HG03175 (cell line): Measurements from ENCODE around the gene PACS1.

Experiments
- ATAC-seq: cut with Tn5 transposase; IDR thresholded peaks from one replicate; pipeline ENCODE4 v1.9.1; 2021; ENCODE audit warnings: mild to moderate bottlenecking, moderate library complexity; ENCODE audit not compliant: unreplicated experiment

PACS1 gene

DNA sequence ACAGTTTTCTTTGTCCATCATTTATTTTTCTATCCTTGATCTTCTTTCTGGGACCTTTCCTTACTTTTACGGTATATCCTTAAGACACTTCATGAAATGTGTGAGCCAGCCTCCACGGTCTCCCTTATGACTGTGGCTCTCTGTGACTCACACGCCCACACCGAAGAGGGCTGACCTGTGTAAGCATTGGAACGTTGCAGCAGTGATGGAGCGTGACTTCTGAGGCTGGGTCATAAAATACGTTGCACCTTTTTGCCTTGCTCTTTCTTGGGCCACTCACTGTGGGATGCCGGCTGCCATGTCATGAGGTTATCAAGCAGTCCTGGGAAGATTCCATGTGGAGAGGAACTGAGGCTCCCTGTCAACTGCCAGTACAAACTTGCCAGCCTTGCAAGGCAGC, 102.1 kb downstream of the PACS1 start:
- no peak for ATAC-seq

DNA sequence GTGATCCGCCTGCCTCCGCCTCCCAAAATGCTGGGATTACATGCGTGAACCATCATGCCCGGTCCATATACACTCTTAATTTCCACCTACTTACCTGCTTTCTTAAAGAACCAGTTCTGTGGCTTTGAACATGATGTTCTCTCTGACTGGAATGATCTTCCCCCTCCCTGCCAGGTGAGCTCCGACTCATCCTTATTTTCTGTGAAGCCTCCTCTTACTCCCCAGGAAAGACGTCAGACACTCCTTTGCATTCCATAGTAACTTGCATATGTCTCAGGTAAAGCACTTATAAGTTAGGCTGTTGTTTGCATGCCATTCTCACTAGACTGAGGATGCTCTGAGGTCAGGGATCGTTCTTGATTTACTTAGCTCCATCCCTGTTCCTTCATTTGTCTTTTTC, 106.6 kb downstream of the PACS1 start:
- no peak for ATAC-seq

DNA sequence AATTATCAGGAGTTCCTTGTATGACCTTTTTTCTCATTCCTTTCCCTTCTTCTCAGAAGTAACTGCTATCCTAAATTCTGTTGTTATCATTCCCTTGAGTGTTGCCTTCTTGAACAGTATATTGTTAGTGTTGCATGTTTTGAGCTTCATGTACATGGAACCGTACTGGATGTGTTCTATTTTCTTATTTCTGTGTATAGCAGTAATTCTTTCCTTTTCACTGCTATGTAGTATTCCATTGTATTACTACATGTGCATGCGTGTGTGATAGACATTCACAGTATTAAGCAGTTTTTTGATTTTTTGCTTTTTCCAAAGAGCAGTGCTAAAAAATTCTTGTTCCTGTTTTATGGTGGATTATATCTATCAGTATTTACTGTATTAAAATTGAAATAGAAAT, 108.1 kb downstream of the PACS1 start:
- no peak for ATAC-seq

DNA sequence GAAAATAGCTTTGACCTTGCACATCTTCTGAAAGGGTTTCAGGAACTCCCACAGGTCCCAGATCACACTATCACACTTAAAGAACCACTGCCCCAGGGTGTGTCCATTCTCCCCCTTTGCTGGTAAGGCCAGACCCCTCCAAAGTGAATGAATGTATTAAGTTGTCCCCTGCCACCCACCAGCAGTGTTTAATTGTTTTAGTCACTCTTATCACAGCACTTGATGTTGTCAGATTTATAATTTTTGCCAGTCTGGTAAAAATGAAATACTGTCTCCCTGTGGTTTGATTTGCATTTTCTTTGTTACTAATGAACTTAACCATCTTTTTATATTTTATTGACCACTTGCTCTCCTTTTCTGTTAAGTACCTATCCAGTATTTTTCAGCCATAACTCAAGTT, 108.8 kb downstream of the PACS1 start:
- ATAC-seq, result no peak

DNA sequence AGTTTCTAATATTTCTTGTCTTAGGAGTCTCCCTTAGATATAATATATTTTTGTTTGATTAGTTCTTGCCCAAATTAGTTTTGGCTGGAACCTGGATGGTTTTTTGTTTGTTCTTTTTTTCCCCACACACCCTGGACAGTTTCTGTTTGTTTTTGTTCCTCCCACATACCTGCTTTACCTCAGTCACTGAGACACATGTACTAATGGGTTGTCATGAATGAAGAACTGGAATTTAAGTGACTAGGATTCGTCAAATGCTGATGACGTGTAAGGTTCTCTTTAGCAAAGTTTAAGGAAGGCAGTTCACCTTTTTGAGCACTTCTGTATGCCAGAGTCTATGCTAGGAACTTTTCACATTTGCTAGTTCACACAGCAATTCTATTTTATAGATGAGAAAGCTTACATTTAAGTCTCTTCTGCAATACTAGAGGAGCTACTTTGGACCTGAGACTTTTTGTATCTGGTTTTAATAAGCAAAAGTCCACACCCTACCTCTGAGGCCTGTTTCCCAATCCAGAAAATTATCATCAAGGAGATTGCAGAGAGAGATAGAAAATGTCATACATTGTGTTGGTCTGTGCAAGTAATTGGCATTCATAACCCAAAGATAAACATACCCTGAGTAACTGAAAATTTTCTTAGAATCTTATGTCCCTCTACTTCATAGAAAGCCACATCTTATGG, 111.7 kb downstream of the PACS1 start:
- no peak for ATAC-seq

DNA sequence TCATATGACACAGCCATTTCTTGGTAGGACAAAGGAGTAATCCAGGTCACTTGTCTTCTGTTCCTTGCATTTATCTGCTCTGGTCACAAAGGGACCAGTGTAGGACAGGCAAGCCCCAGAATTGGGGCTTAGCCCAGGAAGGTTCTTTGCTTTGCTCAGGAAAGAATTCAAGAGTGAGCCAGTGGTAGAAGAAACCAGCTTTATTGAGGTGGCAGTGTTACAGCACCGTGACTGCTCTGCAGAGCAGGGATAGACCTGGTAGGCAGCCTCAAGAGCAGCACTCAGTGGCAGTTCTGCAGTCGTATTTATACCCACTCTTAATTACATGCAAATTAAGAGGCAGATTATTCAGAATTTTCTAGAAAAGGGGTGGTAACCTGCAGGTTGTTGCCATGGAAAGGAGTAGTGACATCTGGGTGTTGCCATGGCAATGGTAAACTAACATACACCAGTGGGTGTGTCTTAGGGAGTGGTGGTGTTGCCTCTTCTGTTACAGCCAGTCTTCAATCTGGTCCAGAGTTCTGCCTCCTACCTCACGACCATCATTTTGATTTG, 113.5 kb downstream of the PACS1 start:
- no peak for ATAC-seq

DNA sequence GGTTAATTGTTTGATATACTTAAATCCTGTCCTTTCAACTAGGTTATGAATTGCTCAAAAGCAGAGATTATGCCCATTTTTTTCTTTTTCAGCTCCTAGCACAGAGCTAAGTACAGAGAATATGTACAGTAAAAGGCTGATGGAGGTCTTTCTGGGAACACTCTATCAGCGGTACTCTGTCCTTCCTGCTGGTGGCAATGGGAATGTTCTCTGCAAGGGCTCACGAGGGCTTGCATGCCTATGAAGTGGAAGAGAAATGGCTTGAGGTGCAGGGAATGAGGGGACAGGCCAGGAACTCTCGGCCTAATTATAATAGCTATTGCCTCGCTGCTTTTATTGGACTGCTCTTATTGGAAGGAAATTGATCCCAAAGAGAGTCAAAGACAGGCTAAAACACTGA, 114.7 kb downstream of the PACS1 start:
- ATAC-seq, result no peak

DNA sequence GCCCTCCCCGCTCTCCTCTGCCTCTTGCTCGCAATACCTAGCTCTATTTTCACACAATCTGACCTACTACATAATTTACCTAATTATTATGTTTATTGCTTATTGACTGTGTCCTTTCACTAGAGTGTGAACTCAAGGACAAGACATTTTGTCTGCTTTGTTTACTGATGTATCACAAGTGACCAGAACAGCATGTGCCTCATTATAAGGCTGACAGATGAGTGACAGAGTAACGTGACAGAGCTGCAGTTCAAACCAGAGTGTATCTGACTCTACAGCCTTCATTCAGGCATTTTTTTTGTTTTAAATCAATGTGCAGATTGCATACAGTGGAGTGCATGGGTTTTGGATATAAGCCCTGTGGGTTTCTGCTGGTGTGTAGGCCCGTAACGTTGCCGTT, 116.4 kb downstream of the PACS1 start:
- no peak for ATAC-seq

DNA sequence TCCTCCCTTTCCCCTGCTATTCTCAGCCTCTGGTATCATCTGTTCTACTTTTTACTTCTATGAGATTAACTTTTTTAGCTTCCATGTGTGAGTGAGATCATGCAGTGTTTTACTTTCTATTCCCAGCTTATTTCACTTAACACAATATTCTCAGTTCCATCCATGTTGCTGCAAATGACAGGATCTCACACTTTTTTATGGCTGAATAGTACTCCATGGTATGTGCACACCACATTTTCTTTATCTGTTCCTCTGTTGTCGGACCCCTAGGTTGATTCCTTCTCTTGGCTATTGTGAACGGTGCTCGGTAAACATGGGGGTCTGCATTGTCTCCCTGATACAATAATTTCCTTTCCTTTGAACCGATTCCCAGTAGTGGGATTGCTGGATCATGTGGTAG, 117.4 kb downstream of the PACS1 start:
- ATAC-seq, result no peak

DNA sequence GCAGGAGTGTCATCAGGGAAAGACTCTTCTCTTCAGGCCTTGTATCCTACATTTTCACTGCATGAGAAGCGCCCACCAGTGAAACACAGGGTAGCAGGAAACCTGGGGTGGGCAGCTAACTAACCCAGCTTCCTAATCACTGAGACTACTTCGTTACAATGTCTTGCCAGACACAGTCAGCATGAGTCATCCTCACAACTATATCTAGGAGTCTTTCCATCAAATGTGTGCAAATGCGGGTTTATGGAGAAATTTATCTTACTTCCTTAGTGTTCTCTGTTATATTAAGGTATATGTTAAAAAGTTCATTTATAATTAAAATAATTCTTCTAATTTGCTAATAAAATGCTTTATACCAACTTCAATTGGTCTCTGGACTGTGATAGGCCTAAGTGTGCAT, 118.5 kb downstream of the PACS1 start:
- no peak for ATAC-seq

DNA sequence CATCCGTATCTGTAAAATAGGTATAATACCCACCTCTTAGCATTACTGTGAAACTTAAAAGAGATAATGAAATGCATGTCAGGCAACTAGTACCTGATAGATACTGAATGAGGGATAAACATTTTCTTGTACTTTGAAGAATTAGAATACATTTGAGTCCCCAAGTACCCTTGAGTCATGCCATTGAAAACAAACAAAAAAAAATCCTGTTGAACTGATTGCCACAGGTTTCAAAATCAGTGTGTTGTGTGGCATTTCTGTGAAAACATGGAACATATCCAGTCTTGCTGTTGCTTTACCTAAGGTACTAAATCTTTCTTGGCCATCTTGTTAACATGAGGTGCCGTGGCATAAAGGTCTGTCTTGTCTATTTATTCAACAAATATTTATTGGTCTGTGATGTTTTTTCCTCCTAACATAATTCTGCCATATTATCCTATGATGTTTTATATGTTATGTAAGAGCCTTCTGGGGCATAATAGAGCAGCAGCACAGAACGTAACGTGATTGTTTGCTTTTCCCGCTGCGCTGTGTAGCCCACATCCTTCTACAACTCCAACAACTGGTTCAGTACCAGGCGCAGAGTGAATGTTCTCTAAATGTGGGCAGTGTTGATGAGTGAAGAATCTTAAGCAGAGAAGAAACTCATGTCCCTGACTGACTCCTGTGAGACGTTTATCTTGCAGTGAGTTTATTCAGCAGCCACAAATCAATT, 119.1 kb downstream of the PACS1 start:
- ATAC-seq, result no peak

DNA sequence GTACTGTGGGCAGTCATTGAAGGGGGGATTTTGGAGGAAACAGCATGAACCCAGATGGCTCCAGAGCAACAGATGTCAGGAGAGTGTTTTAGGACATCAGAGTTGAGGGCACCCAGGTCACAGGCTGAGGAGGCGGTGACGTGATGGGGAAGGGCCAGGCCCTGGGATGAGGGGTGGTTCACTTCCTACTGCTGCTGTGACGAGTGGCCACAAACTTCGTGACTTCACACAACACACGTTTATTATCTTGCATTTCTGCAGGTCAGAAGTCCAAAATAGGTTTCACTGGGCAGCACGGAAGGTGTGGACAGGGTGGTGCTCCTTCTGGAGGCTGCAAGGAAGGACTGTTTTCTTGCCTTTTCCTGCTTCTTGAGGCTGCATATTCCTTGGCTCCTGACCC, 120.7 kb downstream of the PACS1 start:
- no peak for ATAC-seq

DNA sequence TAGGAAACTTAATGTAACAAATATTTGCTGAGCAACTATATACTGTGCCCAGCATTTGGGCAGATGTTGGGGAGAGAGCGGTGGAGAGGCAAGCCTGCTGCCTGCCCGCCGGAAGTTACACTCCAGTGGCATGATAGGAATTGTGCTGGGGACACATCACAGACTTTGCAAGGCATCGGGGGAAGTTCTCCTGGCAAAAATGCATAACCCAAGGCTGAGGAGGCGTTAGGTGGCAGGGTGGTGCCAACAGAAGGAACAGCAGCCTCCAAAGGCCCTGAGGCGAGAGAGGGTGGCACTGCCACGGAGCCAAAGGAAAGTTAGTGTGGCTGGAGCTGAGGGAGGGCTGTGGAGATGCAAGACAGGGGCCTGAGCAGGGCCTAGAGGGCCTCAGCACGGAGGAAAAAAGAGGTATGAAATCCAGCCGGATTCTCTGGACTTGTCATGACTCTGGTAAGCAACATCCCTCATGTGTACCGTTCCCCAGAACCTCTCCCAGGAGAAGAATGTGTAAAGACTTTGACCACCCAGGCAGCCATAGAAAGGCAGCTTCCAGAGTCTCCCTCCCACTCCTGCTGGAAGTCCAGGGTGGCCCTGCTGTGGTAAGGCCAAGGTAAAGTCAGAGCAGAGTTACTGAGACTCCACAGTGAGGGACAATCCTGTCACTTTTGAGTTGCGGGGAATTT, 122.2 kb downstream of the PACS1 start:
- ATAC-seq, result no peak

DNA sequence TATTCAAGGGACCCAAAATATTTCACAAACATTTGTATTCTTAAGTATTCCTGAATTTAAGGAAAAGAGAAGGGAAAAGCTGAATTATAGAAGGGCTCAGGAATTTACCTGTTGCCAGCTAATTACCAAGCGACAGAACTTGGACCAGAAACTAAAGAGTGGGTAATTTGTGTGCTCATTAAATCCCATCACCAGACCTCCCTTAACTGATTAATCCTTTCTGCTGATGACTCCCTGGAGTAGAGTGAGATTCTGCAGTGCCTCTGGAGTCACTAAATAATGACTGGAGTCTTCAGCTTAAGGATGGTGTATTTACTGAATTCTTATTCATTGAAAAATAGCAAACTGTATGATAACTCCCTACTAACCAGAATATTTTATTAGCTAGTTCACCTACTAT, 124.3 kb downstream of the PACS1 start:
- no peak for ATAC-seq

DNA sequence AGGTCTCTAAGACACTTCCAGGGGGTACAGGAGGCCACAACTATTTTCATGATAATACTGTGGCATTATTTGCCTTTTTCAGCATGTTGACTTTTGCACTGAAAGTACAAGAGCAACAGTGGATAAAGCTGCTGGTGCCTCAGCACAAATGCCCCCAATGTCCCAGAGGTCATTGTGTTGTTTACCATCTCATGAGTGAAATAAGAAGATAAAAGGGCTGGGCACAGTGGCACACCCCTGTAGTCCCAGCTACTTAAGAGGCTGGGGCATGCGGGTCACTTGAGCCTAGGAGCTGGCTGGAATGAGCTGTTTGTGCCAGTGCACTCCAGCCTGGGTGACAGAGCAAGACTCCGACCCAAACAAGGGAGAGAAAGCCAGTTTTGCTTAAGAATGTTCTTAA, 125.8 kb downstream of the PACS1 start:
- ATAC-seq, result no peak

DNA sequence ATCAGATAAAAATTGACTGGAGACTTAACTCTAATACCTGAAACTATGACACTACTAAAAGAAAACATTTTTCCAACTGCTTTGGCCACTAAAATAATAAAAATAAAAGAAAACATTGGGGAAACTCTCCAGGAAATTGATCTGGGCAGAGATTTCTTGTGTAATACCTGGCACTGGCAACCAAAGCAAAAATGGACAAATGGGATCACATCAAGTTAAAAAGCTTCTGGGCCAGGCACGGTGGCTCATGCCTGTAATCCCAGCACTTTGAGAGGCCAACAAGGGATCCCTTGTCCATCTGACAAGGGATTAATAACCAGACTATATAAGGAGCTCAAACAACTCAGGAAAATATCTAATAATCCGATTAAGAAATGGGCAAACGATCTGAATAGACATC, 133.8 kb downstream of the PACS1 start:
- ATAC-seq, result no peak

DNA sequence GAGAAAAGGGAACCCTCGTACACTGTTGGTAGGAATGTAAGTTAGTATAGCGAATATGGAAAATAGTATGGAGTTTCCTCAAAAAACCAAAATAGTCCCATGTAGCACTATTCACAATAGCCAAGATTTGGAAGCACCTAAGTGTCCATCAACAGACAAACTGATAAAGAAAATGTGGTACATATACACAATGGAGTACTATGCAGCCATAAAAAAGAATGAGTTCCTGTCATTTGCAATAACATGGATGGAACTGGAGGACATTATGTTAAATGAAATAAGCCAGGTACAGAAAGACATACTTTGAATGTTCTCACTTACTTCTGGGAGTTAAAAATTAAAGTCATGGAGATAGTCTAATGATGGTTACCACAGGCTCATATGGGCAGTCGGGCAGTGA, 134.3 kb downstream of the PACS1 start:
- ATAC-seq, result no peak

DNA sequence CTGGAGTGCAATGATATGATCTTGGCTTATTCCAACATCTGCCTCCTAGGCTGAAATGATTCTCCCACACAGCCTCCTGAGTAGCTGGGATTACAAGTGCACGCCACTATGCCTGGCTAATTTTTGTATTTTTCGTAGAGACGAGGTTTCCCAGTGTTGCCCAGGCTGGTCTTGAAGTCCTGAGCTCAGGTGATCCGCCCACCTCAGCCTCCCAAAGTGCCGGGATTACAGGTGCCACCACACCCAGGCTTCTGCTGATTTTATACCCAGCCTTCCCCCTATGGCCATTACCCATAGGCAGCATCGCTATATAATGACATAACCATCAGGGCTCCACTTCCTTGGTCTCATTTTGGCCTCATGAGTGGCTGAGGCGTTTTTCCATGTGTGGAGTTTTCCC, 137.7 kb downstream of the PACS1 start:
- no peak for ATAC-seq

DNA sequence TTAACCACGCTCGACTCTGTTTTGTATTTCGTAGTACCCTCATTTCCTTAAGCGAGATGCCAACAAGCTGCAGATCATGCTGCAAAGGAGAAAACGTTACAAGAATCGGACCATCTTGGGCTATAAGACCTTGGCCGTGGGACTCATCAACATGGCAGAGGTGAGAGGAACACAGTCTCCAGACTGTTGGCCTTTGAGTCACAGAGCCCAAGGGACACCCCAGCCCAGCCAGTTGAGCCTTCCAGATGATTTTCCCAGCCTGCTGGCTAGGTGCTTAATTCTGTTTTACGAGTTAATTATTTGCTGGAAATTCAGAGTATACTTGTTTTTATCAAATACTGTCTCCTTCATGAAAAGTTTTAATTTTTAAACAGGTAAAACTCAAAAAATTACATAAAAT, 141.0 kb downstream of the PACS1 start:
- ATAC-seq, result no peak

DNA sequence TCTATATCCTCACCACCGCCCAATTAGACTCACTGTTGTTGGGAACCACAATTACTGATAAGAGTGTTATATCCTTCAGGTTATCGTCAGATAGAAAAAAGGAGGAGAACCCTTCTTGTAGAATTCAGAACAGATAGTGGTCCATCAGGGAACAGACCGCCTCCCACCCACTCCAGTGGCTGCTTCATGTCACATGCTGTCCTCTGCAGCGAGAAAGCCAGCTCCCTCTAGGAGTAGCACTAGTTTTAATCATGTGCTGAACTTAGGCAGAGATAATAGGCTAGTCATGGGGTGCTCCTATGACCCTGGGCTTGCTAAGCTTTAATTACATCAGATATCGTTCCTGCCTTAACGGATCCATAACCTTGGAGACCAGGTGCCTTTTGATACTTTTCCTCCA, 146.8 kb downstream of the PACS1 start:
- no peak for ATAC-seq

DNA sequence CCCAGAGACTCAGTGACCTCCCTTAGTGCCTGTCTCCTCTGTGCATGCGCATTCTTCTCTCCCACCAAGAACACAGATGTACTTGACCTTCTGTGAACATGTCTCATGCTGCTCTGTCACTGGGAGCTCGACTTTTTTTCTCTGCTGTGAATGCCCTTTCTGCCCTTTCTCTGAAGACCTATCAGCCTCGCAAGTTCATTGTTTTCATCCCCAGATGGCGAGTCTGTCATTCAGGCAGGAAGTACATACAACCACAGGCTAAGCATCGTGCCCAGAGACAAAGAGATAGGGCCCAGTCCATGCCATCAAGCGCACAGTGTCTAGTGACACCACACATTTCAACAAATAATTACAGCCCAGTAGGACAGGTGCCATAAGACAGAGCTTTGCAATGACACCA, 148.0 kb downstream of the PACS1 start:
- ATAC-seq, result no peak
